ENCODE data around the gene FGF19.
"Not testable (repeated sequence)": the region's sequence is repeated elsewhere in the genome, so short reads cannot be mapped to it uniquely, and the experiment has no call there.

FGF19 gene

GRCh38 chr11:69697469-69697843 lies 6.4 kb downstream of the FGF19 start:
- DNase-seq (ENCODE audit: low read depth), result no peak
- no peak for TF ChIP-seq CTCF (conservative IDR thresholded peaks at IDR 0.05; ENCODE audit: low read depth, low read length)
- no peak overlapping the region for H3K4me3 ChIP-seq (ENCODE audit: low read length)

- DNase-seq (ENCODE audit: low read depth), result no peak
- no peak overlapping the region for H3K4me3 ChIP-seq (ENCODE audit: low read length)
- TF ChIP-seq CTCF (conservative IDR thresholded peaks at IDR 0.05; ENCODE audit: low read depth, low read length), result no peak
These were observed 6.9 kb downstream of the FGF19 start for GRCh38 chr11:69696749-69697468.

- not testable (repeated sequence) for H3K4me3 ChIP-seq (ENCODE audit: low read length); DNase-seq (ENCODE audit: low read depth)
These were observed 7.8 kb downstream of the FGF19 start for GRCh38 chr11:69695995-69696394.

- no peak for DNase-seq (ENCODE audit: low read depth)
- no peak overlapping the region for H3K4me3 ChIP-seq (ENCODE audit: low read length)
- TF ChIP-seq CTCF (conservative IDR thresholded peaks at IDR 0.05; ENCODE audit: low read depth, low read length), result no peak
These were observed 8.2 kb downstream of the FGF19 start for GRCh38 chr11:69695581-69695980.

GRCh38 chr11:69694781-69695180 lies 9.0 kb downstream of the FGF19 start:
- no peak overlapping the region for H3K4me3 ChIP-seq (ENCODE audit: low read length)
- TF ChIP-seq CTCF (conservative IDR thresholded peaks at IDR 0.05; ENCODE audit: low read depth, low read length), result no peak
- no peak for DNase-seq (ENCODE audit: low read depth)

GRCh38 chr11:69692422-69692821 lies 11.4 kb downstream of the FGF19 start:
- DNase-seq (ENCODE audit: low read depth), result no peak
- no peak for TF ChIP-seq CTCF (conservative IDR thresholded peaks at IDR 0.05; ENCODE audit: low read depth, low read length)
- H3K4me3 ChIP-seq (ENCODE audit: low read length), result no peak overlapping the region

GRCh38 chr11:69691463-69691862 lies 12.4 kb downstream of the FGF19 start:
- TF ChIP-seq CTCF (conservative IDR thresholded peaks at IDR 0.05; ENCODE audit: low read depth, low read length), result no peak
- no peak for DNase-seq (ENCODE audit: low read depth)
- H3K4me3 ChIP-seq (ENCODE audit: low read length), result no peak overlapping the region

Measured in retinal pigment epithelial cell (primary cell).